NCI-H774 (cell line): Measurements from ENCODE around the gene BFSP2.

Experiments
- DNase-seq: peaks from one replicate; lab custom pipeline; 2025; lab: John Stamatoyannopoulos, UW

BFSP2 gene

GRCh38 chr3:133419151-133419909 is 19.5 kb downstream of the BFSP2 start:
- no peak for DNase-seq

- DNase-seq = no peak
Measured at GRCh38 chr3:133424937-133425869, 25.3 kb downstream of the BFSP2 start.

GRCh38 chr3:133425898-133426297 is 26.0 kb downstream of the BFSP2 start:
- DNase-seq = no peak

GRCh38 chr3:133426721-133427120 is 26.9 kb downstream of the BFSP2 start:
- DNase-seq = no peak

GRCh38 chr3:133428552-133428951 is 28.7 kb downstream of the BFSP2 start:
- DNase-seq = no peak

- no peak for DNase-seq
Measured at GRCh38 chr3:133429063-133429462, 29.2 kb downstream of the BFSP2 start.

- DNase-seq = no peak
Measured at GRCh38 chr3:133439563-133439962, 39.7 kb downstream of the BFSP2 start.

- DNase-seq = no peak
Measured at GRCh38 chr3:133440652-133441051, 40.8 kb downstream of the BFSP2 start.

- DNase-seq = no peak
Measured at GRCh38 chr3:133441867-133442270, 42.0 kb downstream of the BFSP2 start.

- no peak for DNase-seq
Measured at GRCh38 chr3:133442518-133442917, 42.7 kb downstream of the BFSP2 start.

- DNase-seq = peak; percentile 86
Measured at GRCh38 chr3:133443649-133444422, 44.0 kb downstream of the BFSP2 start.

- no peak for DNase-seq
Measured at GRCh38 chr3:133444423-133444774, 44.5 kb downstream of the BFSP2 start.

- peak; percentile 25 for DNase-seq
Measured at GRCh38 chr3:133445108-133445507, 45.3 kb downstream of the BFSP2 start.

- DNase-seq = no peak
Measured at GRCh38 chr3:133447750-133448477, 48.1 kb downstream of the BFSP2 start.

- no peak for DNase-seq
Measured at GRCh38 chr3:133448478-133449122, 48.7 kb downstream of the BFSP2 start.

GRCh38 chr3:133451309-133451708 is 51.5 kb downstream of the BFSP2 start:
- DNase-seq = no peak

- no peak for DNase-seq
Measured at GRCh38 chr3:133452641-133453319, 52.9 kb downstream of the BFSP2 start.

- no peak for DNase-seq
Measured at GRCh38 chr3:133453383-133453782, 53.5 kb downstream of the BFSP2 start.

GRCh38 chr3:133455281-133455680 is 55.4 kb downstream of the BFSP2 start:
- no peak for DNase-seq

GRCh38 chr3:133455960-133456359 is 56.1 kb downstream of the BFSP2 start:
- no peak for DNase-seq

GRCh38 chr3:133457025-133457424 is 57.2 kb downstream of the BFSP2 start:
- DNase-seq = no peak
